GM19043 (cell line): ENCODE results near the gene EMSY.
"Not testable (repeated sequence)": the region's sequence is repeated elsewhere in the genome, so short reads cannot be mapped to it uniquely, and the experiment has no call there.

ENCODE experiments used
- ATAC-seq: cut with Tn5 transposase; IDR thresholded peaks from one replicate; pipeline ENCODE4 v1.9.1; 2021; ENCODE audit warnings: low read depth; ENCODE audit not compliant: unreplicated experiment

The EMSY gene

DNA sequence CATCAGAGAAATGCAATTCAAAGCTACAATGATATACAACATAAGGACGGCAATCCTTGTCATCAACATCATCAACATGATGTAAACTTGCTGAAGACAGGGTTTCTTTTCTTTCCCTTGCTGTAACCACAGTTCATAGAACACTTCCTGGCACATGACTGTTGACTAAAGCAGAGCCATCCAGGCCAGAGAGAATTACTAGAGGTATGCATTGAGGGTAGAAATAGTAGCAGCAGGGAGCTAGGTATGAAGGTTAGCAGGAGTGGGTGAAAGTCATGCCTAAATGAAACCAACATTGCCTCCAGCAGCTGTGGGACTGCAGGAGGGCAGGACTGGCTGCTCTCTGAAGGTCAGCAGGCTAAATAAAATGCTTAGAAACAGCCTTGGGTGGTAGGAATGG is 122.0 kb downstream of the EMSY start:
- no peak for ATAC-seq

DNA sequence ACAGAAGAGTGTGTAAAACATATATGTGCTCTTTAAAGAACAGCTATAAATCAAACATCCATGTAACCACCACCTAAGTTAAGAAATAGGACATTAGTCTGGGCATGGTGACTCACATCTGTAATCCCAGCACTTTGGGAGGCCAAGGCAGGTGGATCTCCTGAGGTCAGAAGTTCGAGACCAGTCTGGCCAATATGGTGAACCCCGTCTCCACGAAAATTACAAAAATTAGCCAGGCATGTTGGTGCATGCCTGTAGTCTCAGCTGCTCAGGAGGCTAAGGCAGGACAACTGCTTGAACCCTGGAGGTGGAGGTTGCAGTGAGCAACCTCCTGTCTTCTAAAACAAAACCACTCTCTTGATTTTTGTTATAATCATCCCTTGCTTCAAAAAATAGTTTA is 122.4 kb downstream of the EMSY start:
- ATAC-seq = no peak

DNA sequence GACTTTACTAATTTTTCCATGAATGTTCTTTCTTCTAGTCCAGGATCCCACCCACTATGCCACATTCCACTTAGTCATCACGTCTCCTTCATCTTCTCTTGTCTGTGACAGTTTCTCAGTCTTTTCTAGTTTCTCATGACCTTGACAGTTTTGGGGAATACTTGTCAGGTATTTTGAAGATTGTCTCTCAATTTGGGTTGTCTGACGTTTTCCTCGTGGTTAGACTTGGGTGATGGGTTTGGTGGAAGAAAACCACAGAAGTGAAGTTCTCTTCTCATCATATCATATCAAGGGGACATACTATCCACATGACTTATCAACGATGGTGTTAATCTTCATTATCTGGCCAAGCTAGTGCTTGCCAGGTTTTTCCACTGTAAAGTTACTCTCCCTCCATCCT is 123.3 kb downstream of the EMSY start:
- ATAC-seq = no peak

DNA sequence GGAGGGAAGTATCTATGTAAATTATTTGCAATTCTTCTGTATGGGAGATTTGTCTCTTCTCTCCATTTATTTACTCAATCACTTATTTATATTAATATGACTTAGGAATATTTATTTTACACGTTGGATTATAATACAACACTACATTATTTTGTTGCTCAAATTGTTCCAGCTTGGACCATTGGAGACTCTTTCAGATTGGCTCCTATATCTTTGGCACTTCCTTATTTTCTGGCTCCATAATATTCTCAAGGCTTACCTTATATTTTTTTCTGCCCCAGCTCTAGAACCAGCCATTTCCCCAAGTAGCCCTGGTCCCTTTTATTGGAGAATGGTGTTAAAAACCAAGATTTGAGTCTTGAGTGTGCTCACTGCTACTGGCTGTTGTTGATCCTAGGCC is 123.8 kb downstream of the EMSY start:
- ATAC-seq = no peak

DNA sequence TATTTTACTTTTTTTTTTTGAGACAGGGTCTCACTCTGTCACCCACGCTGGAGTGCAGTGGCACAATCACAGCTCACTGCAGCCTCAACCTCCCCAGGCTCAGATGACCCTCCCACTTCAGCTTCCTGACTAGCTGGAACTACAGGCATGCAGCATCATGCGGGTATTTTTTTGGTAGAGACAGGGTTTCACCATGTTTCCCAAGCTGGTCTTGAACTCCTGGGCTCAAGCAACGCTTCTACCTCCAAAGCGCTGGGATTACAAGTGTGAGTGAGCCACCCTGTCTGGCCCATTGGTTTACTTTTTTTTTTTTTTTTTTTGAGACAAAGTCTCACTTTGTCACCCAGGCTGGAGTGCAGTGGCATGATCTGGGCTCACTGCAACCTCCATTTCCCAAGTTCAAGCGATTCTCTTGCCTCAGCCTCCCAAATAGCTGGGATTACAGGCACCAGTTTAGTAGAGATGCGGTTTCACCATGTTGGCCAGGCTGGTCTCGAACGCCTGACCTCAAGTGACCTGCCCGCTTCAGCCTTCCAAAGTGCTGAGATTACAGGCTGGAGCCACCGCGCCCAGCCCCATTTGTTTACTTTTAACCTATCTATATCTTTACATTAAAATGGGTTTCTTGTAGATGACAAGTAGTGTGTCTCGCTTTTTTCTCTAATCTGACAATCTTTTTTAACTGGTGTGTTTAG is 127.5 kb downstream of the EMSY start:
- not testable (repeated sequence) for ATAC-seq

DNA sequence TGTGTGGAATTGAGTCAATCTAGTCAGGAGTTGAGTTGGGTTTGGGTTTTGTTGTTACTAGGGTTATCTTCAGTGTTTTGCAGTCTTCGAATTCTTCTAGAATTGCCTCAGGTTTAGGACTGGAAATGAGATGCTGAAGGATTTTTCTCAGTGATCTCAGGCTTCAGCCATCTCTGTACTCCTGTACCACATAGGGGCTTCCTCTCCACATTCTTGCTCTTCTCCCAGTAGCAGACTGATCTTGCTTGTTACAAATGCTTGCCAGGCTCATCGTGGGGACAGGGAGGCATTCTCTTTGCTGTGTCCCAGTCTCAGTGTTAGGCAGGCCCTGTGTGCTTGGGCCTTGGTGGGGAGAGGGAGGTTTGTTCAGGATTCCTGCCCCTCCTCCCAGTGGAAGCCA is 129.6 kb downstream of the EMSY start:
- no peak for ATAC-seq

DNA sequence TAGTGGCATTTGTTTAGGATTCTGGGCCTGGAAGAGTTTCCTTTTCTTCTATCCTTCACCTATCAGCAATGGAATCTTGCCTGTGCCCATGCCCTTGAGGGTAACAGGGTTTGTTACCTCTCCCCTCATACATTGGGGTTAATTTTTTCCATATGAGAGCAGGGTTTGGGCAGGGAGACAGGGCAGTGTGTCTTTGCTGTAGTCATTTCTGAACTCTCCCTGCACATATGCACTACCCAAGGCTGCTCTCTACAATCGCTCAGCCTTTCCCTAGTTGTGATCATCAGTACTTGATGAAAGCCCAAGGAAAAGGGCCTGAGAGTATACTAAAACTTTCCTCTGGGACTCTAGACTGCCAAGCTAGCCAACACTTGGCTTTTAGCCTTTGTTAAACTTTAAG is 130.1 kb downstream of the EMSY start:
- ATAC-seq = no peak

DNA sequence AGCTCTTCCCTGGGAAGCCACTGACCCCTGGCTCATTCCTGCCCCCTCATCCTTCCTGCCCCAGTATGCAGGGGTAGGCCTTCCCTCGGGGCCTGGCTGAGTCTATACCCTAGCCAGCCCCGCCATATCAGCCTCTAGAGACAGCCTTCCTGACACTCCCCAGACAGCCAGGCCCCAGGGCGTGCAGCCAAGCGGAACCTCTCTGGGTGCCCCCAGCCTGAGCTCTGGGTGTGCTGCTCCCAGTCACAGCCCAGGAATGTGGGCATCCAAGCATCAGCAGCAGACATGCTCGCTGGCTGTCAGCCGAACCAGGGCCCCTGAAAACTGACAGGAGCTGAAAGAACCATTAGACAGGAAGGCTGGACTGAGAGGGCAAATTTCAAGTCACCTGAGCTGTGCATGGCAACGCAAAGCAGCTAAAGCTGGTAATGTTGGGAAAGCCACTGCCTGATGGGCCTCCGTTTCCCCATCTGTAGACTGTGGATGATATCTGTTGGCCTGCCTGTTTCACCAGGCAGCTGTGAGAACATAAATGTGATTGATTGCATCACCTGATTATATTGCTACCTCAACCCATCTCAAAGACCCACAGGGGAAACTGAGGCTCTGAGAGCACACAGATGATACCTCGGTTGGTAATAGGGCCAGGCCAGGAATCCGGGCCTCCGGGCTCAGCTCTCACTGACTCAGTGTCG is 132.6 kb downstream of the EMSY start:
- ATAC-seq = no peak

DNA sequence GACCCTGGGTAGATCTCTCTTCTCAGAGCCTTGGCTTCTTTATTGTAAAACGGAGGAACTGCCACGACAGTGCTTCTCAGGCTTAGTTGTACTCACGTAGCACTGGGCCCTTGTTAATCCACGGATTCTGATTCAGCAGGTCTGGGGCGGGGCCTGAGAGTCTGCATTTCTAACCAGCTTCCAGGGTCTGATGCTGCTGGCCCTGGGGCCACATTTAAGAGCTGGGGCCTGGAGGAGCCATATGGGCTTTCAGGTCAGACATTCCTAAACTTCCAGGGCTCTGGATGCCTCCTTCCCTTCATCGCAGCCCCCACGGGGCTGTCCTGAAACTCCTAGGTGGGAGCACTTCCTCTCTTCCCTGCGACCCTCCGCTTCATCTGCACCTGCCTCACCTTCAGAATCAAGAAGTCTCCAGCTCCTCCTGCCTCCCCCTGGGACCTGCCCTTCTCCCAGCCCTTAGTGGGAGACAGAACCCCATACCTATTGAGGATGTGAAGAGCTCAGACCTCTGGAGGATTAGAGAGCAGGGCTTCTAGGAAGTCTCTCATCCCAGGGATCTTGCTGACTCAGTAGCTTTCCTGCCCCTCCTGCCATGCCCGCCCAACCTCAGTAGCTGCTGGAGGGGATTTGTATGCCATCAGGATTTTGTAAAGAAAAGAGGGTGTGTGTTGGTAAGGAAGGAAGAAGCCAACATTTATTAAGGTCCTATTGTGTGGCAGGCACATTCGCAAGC is 133.3 kb downstream of the EMSY start:
- no peak for ATAC-seq

DNA sequence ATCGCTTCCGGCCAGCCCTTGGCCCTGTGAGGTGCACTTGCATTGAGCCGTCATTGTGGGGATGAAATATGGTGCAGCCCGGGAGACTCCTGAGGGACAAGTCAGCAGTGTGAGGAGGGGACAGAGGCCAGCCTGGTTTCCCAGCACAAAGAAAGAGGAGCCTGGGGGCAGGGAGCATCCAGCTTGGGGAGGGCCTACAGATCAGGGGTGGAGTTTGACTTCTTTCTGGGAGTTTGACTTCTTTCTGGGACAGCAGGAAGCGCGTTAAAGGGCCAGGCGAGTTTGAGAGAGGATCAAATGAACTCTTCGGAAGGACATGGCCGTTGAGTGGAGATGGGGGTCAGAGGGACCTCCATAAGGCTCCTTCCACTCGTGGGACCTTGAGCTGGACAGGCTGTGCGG is 133.8 kb downstream of the EMSY start:
- no peak for ATAC-seq

DNA sequence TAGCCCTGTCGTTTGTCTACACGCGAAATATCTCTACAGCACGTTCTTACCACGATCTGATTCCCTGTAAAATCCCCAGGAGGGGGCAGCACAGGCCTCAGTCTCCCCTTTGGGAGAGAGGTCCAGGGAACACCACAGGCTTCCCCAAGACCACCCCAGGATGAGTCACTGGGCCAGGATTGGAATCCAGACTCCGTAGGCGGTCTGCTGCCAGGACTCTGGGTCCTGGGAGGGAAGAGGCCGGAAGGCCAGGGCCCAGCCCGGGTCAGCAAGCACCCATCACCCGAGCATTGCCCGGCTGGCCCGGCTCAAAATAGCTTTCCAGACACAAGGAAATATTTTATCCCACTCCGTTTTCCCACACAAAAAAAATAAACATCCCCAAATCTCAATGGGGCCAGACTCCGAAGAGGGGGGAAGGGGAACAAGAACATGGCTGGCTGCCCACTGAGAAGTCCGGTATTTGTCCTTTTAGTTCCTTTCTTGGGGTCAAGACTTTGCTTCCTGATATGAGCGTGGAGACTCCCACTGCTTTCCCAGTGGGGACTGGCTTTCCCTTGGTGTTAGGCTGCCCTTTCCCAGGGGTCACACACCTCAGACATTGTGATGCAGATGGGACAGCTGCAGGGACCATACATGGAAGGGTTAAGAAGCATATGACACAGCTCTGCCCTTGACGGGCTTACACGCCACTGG is 134.4 kb downstream of the EMSY start:
- ATAC-seq = no peak

DNA sequence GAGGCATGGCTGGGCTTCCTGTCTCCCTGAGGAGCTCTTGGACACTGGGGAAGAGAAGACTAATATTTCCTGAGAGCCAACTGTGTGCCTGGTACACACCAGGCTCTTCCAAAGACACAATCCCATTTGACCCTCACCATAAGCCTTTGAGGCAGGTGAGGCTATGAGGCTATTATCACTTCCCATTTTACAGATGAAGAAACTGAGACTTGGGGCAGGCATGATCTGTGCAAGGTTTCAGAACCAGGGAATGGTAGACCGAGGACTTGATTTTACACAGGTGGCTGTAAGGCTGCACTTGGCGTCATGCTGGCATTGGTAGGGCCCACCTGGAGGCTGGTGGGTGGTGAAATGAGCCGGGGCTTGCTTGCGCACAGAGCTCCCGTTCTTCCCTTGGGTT is 134.9 kb downstream of the EMSY start:
- no peak for ATAC-seq

DNA sequence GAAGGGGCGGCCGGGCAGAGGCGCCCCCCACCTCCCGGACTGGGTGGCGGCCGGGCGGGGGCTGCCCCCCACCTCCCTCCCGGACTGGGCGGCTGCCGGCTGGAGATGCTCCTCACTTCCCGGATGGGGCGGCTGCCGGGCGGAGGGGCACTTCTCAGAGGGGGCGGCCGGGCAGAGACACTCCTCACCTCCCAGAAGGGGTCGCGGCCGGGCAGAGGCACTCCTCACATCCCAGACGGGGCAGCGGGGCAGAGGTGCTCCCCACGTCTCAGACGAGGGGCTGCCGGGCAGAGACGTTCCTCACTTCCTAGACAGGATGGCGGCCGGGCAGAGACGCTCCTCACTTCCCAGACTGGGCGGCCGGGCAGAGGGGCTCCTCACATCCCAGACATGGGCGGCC is 137.7 kb downstream of the EMSY start:
- not testable (repeated sequence) for ATAC-seq

DNA sequence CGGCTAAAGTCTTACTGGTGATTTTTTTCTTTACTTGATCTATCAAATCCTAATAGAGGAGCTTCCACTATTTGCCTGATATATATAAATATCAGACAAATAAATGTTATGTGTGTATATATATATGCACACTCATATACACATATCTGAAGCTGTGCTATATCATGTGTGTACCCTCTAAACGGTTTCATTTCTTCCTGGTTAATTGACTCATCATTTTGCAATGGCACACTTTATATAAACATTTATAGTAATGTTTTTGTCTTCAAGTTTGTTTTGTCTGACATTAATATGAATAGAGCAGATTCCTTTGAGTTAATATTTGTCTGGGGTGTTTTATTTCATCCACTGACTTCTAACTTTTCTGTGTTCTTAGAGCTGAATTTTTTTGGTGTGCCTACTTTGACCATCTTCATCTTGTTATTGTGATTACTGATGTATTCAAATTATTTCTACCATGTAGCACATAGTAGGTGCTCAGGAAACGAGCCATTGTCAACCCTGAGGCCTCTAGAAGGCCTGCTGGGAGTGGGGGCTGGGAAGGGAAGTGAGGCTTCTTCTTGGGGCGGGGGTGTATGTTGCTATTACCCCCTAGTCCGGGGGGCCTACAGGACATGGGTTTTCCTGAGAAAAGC is 143.1 kb downstream of the EMSY start:
- ATAC-seq = no peak

DNA sequence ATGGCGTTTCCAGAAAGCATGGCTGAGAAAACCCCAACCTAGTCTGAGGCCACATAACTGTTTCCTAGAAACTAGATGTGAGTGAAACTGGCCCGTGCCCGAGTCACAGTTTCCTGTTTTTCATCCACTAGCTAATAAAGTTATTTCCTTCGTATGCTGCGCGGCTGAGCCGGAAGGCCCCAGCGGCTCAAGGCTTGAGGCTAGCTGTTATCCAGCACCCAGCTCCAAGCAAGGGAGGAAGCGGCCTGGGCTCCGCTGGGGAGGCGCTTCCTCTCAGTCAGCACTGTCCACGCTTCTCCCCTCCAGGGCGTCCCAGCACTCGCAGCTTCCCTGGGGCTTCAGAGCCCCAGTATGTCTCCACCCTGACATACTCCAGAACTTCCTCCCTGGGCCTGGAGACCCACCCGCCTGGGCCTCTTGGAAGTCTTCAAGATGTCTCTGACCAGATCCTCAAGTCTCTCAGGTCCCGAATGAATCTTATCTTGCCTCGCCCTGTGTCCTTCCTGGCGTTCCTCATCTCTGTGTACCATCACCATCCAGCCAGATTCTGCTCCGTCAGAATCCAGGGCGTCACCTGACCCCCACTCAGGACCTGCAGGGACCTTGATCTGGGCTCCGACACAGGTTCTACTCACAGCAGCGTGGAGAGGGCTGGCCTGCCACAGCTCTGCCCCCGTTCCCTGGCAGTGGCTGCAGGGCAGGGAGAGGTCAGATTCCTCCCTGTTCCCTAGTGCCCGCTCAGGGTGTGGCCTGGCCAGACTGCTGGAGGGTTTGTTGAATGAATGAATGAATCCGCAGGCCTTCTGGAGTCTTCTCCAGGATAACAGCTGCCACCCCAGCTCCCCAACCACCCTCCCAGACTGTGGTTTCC is 143.9 kb downstream of the EMSY start:
- no peak for ATAC-seq

DNA sequence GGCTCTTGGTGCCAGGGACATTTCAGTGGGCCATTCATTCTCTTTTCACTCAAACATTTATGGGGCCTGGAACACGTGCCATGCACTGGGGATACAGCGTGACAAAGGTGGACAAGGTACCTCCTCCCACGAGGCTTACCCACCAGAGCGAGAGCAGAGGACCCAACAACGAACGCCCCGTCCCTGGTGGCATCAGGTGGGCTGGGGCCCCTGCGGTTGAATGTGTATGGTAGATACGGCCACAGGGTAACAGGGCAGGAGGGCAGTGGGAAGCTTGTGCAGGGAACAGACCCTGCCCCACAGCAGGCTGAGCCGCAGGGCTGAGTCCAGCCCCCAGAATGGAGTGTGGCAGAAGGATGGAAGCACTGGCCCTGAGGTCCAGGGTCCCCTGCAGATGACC is 144.7 kb downstream of the EMSY start:
- ATAC-seq = no peak

DNA sequence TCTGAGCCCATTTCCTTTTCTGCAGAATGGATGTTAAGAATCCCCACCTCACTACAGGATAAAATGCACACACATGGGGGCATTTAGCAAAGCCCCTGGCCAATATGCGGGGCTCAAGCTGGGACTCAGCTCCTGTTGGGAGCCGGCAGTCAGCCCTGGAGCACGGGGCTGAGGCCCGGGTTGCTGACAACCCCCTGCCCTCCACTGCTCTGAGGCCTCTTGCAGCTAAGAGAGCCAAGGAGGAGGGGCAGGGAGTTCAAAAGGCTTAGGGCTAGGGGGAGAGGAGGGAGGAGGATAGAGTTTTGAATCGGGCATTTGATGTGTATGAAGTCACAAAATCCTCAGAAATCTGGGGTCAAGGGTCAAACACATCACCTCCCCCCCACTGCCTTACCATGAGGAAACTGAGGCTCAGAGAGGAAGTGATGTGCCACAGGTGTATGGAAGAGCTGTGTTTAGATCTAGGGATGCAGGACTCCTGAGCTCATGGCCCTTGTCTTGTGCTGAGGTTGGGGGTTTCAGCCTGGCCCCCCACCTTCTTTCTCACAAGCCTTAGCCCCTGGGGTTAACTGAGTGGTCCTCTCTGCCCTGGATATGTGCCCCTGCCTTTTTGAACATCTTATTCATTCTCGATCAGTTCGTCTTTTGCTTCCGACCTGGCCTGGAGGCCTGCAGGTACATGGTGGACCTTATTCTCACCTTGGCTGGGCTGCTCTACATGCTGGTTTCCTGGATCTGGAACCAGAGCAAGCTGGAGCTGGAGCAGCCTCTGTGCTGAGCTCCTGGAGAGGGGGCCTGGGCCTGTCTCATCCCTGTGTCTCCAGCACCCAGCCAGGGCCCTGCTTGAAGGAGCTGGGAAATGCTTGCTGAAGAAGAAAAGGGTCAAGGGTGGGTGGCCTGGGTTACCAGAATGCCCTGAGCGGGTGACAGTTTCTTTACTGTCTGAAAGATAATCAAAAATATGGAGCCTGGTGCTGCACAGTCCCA is 145.4 kb downstream of the EMSY start:
- no peak for ATAC-seq

DNA sequence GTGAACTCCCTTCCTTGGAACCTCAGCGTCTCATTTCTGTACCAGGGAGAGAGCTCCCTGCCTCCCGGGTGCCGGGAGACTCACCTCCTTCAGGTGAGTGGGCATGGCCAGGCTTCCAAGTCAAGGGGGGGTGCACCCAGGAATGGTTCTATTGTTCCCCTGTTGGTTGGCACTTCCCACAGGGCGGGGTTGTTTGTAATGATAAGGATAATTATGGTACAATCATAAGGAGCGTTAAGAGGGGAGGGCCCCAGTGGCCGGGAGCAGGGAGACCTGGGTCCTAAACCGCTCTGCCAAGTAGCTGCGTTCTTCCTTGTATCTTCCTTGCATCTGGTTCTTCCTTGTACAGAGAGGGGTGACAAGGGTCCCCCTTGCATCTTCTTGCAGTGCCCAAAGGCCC is 146.6 kb downstream of the EMSY start:
- ATAC-seq = no peak
